HG03066 (cell line): ENCODE data around the gene LARP4B.
A peak's percentile ranks its signal among the peaks of the same experiment; 100 is the strongest.

Experiments used
- ATAC-seq: cut with Tn5 transposase; IDR thresholded peaks from one replicate; pipeline ENCODE4 v1.9.1; 2021; ENCODE audit warnings: low read depth; ENCODE audit not compliant: unreplicated experiment

LARP4B gene

DNA sequence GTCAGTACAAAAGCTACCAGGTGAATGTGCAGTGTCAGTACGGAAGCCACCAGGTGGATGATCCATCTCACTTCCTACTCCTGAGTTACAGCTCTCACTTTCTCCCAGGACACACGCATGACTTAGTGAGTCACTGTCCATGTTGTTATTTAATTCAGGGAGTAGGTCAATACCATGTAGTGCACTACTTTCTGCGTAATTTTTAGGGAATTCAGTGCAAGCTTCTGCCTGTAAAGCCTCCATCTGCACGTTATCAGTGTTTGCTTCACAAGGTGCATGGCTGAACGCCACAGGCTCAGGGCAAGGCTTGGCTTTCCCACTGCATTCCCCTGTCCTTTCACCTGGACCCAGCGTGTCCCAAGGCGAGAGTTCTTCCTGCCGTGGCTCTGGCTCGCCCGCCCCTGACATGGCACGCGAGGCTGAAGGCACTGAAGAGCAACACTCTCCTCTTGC is 59.5 kb downstream of the LARP4B start:
- no peak for ATAC-seq

DNA sequence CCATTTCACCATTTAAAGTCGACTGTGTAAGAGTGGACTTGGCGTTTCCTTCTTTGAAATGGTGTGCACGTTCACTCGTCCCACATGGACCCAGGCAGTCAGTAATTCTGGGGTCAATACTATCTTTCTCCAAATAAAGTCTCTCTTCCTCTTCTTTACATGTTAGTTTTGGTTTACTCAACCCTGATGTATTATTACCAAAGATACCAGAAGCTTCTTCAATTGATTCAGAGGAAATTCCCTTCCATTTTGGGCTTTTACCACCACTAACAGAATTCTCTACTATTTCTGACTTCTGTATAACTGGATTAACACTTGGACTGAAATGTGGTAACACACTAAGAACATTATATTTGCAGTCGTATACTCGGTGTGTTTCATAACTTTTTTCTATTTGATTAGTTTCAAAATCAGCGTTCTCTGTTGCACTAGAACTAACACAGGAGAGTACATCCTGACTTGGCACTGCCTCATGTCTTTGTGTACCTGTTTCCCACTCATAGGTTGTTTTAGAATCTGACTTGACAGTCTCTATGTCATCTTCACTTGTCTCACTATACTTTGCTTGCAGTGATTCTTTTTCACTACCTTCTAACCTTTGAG is 60.8 kb downstream of the LARP4B start:
- no peak for ATAC-seq

DNA sequence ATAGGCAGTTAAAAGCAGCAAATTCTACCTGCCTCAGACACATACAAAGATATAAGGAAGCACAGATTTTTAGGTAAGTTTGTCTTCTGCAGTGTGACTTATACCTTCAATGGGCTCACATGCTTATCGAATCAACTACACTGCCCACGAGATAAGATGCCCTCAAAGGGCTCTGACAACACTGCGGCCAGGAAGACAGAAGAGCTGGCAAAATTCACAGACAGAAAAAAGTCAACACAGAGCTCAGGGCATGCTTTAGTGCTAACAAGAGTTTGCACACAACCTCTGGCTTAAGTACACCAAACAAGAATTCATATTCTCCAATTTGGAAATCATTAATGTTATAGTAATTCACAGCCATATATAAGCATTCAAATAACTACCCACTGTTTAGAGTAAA is 62.3 kb downstream of the LARP4B start:
- no peak for ATAC-seq

DNA sequence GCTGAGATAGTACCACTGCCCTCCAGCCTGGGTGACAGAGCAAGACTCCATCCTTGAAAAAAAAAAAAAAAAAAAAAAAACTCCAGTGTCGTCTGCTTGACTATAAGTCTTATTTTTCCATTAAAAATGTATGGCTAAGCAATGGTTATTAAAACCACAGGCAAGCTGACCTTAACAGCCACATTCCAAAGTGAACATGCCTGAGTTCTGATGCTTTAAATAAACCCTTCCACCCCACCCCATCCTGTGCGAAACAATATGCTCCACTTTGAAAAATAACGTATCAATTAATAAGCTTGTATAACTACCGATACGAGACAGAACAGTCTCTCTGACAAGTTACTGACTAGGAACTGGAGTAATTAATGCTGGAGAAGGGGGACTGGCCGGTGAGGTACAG is 63.7 kb downstream of the LARP4B start:
- ATAC-seq: no peak

DNA sequence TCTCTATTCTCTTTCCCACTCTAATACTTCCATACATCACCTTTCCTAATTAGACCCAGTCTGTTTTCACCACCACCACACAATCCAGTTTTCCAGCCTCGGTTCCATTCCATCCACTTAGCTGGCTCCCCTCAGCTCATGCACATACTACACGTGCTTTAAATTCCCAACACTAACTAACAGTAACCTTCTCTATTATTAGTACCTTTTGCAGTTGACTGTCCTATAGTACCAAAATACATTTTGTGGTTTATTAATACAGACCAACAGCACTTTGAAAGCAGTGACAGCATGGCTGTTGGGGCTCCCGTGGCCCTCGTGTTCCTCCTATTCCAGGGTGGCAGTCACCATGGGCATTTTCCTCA is 64.9 kb downstream of the LARP4B start:
- no peak for ATAC-seq

DNA sequence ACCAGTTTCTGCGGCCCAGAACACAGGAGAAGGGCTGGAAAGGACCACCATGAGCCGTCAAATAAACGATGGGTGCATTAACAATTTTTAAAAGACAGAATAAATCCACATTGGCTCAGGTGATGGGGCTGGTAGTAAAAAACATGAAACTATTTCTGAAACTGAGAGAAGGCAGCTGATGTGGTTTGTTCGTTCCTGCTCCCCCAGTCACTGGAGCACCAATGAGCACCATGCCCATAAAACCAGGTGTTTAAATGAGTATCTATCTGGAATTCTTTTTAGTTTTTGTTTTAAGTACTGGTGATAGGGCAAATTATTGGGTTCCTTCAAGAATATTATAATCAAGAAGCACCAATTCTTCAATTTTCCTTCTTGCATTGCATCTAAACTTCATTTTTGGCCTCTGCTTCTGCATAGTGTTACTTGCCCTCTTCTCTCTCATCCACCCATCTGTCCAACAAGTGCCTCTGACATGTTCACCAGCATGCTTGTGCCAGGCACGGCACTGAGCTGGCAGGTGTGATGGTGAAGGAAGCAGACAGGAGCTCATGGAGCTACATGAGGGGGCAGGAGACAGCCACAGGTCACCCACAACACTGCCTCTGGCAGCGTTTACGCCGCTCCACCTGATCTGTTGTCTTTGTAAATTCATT is 65.5 kb downstream of the LARP4B start:
- no peak for ATAC-seq

DNA sequence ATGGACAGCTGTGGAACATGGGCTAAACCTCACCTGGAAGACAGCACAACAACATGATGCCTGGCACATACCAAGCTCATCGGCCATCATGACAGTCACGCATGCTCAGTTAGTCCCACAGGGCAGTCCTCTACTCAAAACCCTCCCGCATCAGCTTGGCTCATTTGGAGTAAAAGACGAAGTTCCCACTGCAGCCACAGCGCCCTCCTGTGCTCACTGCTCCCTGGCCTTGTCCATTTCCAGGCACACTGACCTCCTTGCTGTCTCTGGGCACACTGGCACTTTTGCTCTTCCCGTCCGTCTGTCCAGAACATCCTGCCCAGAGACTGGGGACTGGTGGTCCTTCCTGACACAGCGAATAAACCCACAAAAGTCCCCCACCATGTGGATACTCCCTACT is 66.2 kb downstream of the LARP4B start:
- no peak for ATAC-seq

DNA sequence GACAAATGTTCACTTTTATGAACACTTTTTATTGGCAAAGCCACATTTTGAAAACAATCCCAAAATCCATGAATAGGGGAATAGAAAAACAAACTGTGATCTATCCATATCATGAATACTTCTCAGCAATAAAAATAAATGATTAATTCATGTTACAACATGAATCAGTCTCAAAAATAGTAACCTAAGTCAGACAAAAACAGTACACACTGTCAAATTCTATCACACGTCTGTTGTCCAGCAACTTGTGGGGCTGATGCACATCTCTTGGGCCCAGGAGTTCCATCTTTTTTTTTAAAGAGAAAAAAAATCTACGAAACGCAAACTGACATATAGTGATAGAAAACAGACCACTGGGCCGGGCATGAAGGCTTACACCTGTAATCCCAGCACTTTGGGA is 71.0 kb downstream of the LARP4B start:
- no peak for ATAC-seq

DNA sequence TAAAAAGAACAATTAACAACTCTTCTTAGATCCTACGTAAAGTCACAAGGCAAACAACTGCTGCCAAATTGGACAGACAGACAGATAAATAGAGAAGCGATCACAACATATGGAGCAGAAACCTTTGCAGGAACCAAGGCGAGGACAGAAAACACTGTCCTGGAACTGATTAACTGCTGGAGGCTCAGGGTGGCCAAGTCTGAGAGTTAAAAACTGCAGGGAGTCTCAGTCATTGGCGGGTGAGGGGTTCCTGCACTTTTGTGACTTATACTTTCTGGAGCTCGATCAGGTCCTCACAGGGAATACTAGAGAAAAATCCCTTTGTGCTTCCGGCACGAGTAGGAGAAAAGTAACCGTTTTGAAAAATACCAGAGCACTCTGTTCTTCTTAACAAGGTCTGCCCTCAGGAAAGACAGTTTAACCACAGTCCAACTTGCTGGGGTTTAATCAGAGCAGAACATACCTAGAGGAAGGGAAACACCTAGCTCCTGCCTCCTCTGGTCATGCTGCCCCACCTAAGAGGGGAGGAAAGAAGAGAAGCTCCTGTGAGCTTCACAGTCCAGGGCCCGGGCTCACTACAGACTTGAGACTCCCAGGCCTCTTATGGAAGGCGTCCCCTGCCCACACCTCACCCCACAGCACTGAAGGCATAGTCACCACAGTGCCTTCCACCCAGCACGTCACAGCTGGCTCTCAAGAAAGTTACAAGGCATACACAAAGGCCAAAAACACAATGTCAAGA is 74.9 kb downstream of the LARP4B start:
- ATAC-seq: no peak

DNA sequence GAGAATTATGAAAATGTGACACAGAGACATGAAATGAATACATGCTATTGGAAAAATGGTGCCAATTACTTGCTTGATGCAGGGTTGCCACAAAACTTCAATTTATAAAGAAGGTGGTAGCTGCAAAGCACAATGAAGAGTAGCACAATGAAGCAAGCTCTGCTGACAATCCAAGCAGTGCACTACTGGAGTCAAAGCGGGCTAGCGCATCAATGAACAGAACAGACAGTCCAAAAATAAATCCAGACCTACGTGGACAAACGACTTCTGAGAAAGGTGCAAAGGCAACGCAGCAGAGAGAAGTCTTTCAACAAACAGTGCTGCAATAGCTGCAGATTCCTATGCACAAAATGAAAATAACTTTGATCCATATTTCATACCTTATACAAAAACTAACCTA is 75.8 kb downstream of the LARP4B start:
- no peak for ATAC-seq

DNA sequence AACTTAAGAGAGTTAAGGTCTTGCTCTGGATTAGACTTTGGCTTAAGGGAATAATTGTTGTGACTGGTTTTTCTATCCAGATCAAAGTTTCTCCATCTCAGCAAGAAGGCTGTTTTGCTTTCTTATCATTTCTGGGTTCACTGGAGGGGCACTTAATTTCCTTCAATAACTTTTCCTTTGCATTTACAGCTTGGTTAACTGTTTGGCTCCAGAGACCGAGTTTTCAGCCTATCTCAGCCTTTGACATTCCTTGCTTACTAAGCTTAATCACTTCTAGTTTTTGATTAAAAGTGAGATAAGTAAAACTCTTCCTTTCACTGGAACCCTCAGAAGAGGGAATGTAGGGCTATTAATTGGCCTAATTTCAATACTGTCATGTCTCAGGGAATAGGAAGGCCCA is 76.4 kb downstream of the LARP4B start:
- no peak for ATAC-seq

DNA sequence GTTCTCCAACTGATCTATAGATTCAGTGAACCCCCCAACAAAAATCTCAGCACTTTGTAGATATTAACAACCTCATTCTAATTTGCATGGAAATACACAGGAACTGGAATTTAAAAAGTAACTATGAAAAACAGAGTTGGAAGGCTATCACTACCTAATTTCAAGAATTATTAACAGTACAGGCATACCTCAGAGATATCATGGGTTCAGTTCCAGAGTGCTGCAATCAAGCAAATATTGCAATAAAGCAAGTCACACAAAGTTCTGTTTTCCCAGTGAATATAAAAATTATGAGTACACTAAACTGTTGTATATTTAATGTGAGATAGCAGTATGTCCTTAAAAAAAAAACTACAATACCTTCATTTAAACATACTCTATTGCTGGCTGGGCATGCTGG is 78.5 kb downstream of the LARP4B start:
- ATAC-seq: no peak

DNA sequence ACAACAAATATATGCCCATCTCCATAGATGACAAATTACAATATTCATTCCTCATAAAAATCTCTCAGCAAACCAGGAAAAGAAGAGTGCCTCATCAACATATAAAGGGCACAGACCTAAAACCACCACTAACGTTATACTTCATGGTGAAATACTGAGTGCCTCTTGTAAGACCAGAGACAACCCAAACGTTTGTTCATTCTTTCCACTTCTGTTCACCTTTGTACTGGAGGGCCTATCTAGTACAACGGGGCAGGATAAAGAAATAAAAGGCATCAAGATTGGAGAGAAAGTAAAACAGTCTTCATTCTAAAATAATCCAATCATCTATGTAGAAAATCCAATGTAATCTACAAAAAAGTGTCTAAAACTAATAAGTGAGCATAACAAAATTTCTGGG is 79.1 kb downstream of the LARP4B start:
- ATAC-seq: no peak

DNA sequence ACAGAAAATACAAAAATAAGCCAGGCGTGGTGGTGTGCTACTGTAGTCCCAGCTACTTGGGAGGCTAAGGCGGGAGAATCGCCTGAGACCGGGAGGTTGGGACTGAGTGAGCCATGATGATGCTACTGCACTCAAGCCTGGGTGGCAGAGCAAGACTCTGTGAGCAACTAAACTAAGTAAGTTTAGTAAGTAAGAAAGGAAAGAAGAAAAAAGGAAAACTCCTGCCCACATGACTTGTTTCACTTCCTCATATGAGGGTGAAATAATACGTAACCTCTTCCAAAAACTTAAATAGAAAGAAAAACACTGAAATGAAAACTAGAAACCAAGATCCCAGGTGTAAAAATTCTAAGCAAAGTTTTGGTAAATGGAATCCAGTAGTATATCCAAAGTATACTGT is 79.6 kb downstream of the LARP4B start:
- ATAC-seq: peak; percentile 95

DNA sequence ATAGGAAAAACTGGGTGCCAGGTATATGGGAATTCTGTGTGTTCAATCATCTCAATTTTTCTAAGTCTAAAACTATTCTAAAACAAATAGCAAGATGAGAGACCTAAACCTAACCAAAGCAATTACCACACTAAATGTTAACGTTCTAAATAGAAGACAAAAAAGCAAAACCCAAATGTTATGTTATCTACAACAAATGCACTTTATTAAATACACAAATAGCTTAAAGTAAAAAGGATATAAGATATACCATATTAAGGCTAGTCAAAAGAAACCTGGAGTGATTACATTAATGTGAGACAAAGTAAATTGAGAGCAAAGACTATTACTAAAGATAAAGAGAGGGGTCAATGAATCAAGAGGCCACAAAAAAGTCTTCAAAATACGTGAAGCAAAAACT is 81.4 kb downstream of the LARP4B start:
- no peak for ATAC-seq

DNA sequence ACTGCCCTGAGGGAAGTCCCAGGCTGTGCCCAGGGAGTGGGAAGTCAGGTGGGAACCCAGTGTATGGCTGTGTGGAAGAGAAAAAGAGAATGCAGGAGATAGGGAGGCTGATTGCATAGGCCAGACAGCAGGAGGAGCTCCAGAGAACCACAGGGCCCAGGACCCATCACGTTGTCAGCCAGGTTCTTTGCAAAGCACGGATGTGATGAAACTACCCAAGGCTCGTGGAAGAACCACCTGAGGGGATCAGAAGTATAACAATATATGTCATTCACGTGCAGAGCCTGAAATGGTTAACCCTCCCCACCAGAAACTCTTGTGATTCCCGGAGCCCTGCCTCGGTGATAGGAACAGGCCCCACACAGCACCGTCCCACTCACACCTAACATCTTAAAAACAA is 83.6 kb downstream of the LARP4B start:
- ATAC-seq: no peak

DNA sequence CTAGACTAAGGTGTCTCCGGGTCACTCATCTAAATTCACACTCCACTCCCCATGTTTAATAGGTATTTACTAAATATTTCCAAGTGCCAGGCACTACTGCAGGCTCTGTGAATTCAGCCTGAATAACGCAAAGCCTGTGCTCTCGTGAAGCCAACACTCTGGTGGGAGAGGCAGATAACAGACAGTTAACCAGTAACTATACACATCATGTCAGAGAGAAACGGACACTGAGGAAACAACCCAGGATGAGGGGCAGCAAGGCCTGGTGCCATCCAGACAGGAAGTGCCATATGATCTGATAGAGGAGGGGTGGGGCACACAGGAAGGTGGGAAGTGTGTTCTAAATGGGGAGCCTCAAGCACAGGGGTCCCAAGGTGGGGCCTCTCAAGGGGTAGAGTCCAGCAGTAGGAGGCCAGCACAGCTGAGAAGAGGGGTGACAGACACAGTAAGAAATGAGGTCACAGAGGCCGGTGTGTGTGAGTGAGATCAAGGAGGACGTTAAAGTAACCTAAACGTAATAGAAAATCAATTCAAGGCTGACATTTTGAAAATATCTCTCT is 85.3 kb downstream of the LARP4B start:
- no peak for ATAC-seq

DNA sequence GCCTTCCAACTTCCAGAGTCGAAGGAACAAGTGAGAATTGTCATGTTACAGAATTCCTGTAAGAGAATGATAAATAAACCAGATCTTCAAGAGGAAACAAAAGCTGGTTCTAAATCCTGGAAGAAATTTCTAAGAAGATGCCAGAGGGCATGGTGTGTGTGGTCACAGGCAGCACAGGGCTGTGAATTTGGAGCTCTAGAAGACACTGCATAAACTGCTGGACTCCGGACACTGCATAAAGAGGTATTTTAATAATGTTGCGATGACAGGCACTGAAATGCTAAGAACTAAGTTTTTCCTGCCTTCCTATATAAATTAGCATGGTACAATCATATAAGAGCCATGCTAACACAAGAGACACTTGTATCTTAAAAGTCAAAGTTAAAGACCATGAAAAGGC is 86.0 kb downstream of the LARP4B start:
- ATAC-seq: no peak

DNA sequence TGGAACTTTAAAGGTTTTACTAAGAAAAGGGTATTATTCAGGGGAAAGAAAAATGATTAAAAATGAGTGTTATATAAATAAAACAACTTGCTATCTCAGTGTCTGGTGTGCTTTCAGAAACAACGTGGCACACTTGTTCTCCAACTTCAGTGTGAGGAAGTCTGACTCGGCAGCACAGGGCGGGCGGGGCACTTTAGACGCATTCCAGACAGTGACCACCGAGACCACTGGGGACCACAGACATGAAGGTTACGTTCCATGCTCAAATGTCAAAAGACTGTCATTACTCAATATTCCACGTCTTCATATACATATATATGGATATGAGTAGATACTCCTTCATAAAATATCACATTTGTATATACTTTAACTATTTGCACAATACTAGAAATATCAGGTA is 87.0 kb downstream of the LARP4B start:
- no peak for ATAC-seq

DNA sequence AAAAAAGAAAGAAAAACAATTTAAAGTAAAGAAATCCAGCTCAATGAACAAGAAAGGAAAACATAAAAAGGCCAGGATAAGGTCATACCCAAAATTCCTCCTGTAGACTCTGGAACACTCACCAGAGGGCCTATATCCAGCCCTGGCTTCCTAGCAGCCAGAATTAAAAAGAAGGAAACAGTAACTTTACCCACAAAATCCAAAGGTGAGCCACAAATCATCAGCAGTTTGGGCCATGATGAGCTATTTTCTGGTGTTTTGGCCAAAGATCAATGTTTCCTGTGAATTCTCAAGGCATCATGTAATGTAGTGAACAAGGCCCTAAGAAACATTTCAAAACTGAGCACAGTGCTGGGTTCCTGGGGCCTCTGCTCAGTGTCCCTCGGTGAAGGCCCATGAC is 87.8 kb downstream of the LARP4B start:
- no peak for ATAC-seq

DNA sequence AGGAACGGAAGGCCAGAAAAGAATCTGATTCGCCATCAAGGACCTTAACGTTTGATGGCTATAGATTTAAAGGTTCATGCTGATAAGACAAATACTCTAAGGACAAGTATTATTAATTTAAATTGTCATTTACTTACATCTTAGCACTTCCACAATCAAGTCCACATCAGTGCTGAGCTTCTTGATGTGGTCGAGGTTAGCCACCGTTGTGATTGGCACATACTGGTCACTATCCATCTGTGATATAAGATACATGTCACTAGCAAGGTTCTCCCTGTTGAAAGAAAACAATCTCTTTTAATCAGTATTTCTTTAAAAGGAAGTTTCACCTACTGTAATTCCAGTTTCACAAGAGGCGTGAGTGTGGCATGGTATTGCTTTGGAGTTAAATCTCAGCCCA is 88.7 kb downstream of the LARP4B start:
- no peak for ATAC-seq

DNA sequence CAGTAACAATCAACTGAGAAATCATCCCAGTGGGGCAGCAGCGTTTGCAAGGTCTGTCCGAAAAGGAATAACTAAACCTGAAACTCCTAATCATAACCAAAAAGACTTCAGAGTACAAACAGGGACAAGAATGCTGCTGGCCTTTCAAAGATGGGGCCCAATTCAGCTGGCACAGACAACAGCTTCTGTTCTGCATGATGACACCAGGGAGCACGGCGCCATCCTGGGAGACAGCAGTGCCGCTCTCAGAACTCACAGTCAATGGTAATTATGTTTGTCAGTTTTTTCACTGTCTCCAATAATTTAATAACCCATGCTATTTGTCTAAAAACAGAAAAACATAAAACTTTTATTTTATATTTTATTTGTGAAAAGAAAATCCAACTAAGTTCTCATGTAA is 90.0 kb downstream of the LARP4B start:
- no peak for ATAC-seq
